ENCODE measurements around the gene MAGIX.
A peak's percentile ranks its signal among the peaks of the same experiment; 100 is the strongest.
"Not testable (repeated sequence)": the region's sequence is repeated elsewhere in the genome, so short reads cannot be mapped to it uniquely, and the experiment has no call there.

MAGIX gene

DNA sequence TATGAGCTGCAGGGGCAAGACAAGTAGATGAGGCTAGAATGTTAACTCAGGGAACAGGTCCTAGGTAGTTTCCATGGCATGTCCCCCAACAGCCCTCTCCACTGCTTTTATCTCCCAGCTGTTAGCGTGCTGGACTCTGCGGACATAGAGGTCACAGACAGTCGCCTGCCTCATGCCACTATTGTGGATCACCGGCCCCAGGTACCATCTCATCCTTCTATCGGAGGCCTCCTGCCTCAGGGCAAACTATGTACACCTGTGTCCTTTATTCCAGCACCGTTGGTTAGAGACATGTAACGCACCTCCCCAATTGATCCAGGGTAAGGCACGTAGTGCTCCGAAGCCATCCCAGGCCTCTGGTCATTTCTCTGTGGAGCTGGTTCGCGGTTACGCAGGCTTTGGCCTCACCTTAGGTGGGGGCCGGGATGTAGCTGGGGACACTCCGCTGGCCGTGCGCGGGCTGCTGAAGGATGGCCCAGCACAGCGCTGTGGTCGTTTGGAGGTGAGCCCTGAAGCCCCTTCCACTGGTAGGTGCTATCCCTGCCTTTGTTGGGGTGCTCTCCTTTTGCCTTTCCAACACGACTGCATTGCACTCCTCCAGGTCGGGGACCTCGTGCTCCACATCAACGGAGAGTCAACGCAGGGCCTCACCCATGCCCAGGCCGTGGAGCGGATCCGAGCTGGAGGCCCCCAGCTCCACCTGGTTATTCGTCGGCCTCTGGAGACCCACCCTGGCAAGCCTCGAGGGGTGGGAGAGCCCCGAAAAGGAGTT, 2.2 kb downstream of the MAGIX start:
- FAIRE-seq (no peak), DNase-seq (ENCODE audit: insufficient read length) (no peak)
- TF ChIP-seq TAF1 (IDR thresholded peaks at IDR 0.05; ENCODE audit: borderline replicate concordance, low read depth, low read length): no peak
- no peak for TF ChIP-seq POLR2A (IDR thresholded peaks at IDR 0.05; ENCODE audit: low read depth, low read length)
- TF ChIP-seq POLR2AphosphoS5 (IDR thresholded peaks at IDR 0.05; ENCODE audit: low read depth, low read length): no peak

DNA sequence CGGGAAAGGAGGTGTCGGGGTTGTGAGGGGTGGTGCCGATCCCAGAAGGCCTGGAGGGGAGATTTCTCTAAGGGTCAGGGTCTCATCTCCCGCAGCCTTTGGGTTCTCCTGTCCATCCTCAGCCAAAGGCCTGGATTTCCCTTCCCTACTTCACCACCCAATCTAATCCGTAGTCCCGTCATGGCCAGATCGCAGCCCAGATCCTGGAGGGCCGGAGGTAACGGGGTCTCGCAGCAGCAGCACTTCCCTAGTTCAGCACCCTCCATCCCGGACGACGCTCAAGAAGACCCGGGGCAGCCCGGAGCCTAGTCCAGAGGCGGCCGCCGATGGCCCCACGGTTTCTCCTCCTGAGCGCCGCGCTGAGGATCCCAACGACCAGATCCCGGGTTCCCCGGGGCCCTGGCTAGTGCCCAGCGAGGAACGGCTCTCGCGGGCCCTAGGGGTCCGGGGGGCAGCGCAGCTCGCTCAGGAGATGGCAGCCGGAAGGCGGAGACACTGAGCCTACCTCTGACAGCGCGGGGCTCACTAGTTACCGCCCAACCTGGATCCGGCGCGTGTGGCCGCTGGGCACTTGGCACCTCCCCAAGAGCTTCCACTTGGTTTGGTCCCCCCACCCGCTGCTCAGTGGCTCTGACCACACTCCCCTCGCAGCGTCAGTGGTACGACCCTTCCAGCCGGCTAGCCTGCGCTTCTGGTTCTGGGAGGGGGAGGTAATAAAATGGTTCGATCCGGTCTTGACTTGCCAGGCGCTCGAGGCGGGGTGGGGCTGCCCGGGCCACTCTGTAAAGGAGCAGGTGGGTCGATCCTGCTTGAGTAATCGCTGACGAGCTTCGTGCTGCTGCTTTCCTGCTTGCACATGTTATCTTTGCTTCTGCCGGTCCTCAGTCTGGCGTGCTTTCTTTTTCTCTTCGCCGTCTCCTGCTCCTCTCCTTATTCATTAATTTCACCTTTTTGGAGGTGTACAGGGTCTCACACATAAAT, 3.6 kb downstream of the MAGIX start:
- FAIRE-seq: no peak
- TF ChIP-seq POLR2A (IDR thresholded peaks at IDR 0.05; ENCODE audit: low read depth, low read length) (no peak), TAF1 (IDR thresholded peaks at IDR 0.05; ENCODE audit: borderline replicate concordance, low read depth, low read length) (no peak), POLR2AphosphoS5 (IDR thresholded peaks at IDR 0.05; ENCODE audit: low read depth, low read length) (no peak)
- DNase-seq (ENCODE audit: insufficient read length): no peak

DNA sequence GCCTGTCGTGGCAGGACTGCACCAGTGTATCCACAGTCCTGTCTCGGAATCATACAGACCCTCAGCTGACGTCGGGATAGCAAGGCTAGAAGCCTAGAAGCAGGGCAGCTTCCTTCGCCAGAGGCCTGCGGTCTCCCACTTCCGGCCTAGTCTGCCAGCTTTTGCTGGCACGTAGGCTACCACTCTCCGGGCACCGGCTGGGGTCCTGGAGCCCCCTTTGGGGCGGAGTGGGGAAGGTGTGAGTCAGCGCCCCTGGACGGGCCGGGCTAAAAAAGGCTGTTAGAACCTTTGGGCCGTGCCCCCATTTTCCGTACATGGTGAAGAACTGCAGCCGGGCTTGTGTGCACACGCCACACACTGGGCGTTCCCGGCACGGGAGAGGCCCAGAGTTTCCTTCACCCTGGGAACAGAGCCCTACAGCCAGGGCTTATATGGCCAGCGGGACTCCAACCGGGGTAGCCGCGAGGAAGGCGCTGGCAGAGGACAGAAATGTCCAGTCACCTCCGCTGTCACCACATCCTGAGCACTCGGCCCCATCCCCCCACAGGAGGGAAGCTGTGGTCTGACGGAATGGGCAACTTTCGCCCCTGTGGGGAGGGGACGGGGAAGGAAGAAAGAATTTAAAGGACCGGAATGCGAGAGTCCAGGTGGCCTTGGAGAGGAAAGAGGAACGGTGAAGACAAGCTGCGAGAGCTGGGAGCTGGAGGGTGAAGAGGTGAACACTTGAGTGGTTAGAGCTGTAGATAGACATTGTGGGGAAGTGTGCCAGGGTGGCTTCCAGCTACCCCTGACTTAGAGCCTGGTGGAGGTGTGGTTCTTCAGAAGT, 4.6 kb downstream of the MAGIX start:
- peak; percentile 76 for FAIRE-seq
- TF ChIP-seq TAF1 (IDR thresholded peaks at IDR 0.05; ENCODE audit: borderline replicate concordance, low read depth, low read length) (0 out of 2 replicates have a peak, but pooled peaks have one; percentile 7), POLR2A (IDR thresholded peaks at IDR 0.05; ENCODE audit: low read depth, low read length) (no peak), POLR2AphosphoS5 (IDR thresholded peaks at IDR 0.05; ENCODE audit: low read depth, low read length) (no peak)
- no peak for DNase-seq (ENCODE audit: insufficient read length)

DNA sequence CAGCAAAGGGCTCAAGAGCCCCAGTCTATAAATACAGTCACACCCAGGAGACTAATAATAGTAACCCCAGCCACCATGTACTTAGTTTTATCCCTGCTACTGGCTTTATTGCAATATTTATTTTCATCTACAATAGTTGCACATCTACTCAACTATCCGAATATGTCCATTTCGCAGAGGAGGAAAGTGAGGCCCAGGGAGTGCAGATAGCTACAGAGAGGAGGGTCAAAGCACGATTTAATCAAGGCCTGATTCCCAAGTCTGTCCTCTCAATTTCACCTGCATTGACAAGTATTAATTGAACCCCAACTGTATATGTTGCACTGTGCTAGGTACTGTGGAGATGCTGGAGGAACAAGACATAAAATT, 5.2 kb downstream of the MAGIX start:
- TF ChIP-seq TAF1 (IDR thresholded peaks at IDR 0.05; ENCODE audit: borderline replicate concordance, low read depth, low read length): no peak
- TF ChIP-seq POLR2AphosphoS5 (IDR thresholded peaks at IDR 0.05; ENCODE audit: low read depth, low read length): no peak
- no peak for TF ChIP-seq POLR2A (IDR thresholded peaks at IDR 0.05; ENCODE audit: low read depth, low read length)
- no peak for DNase-seq (ENCODE audit: insufficient read length)
- FAIRE-seq: peak; percentile 53

DNA sequence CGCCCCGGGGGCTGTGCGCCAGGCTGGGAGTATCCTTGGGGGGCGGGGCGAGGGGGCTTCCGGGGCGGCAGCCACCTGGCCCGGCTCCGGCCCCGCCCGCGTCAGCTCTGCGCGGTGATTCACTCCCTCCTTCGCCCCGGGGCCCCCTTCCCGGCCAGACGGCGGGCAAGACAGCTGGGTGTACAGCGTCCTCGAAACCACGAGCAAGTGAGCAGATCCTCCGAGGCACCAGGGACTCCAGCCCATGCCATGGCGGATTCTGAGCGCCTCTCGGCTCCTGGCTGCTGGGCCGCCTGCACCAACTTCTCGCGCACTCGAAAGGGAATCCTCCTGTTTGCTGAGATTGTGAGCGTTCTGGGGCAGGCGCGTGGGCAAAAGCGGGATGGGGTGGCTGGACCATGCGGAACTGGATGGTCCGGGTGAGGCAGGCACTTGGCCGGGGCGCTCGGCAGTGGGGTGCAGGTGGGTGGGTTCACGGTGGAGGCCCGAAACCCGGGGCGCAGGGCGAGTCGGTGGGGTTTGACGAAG, 9.3 kb downstream of the MAGIX start, which contains the start of gene PLP2:
TSS of gene PLP2 (plus strand) at position 147 of the 528 bp plus-strand sequence. CDS start at position 250, 103 bp downstream.
- DNase-seq (ENCODE audit: insufficient read length) (no peak), FAIRE-seq (peak; percentile 40)
- TF ChIP-seq POLR2AphosphoS5 (IDR thresholded peaks at IDR 0.05; ENCODE audit: low read depth, low read length) (no peak), POLR2A (IDR thresholded peaks at IDR 0.05; ENCODE audit: low read depth, low read length) (peak; percentile 52; the same call in 1 of the 2 replicates)

- FAIRE-seq: no peak
- TF ChIP-seq TAF1 (IDR thresholded peaks at IDR 0.05; ENCODE audit: borderline replicate concordance, low read depth, low read length) (no peak), POLR2A (IDR thresholded peaks at IDR 0.05; ENCODE audit: low read depth, low read length) (no peak)
- DNase-seq (ENCODE audit: insufficient read length): no peak
Measured at GRCh38 chrX:49172280-49172780, 9.8 kb downstream of the MAGIX start.

GRCh38 chrX:49173544-49173943, 11.0 kb downstream of the MAGIX start:
- DNase-seq (ENCODE audit: insufficient read length); FAIRE-seq: not testable (repeated sequence)

DNA sequence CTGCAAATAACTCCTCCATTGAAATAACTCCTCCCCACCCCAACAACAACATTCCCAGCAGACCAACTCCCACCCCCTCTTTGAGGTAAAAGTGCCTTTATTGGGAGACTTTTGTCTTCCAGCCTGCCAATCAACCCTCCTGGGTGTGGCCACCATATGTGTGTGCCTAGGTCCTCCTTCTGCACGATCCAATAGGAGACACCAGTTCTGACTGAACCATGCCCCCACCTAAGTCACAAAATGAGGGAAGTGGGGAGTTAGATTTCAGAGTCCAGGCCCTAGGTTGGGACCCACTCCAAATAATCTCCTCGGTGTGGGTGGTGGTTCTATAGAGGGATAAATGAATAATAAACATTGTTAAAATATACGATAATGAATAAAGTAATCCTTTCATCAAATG, 12.2 kb downstream of the MAGIX start:
- DNase-seq (ENCODE audit: insufficient read length) (no peak), FAIRE-seq (no peak)
- TF ChIP-seq POLR2AphosphoS5 (IDR thresholded peaks at IDR 0.05; ENCODE audit: low read depth, low read length) (no peak), POLR2A (IDR thresholded peaks at IDR 0.05; ENCODE audit: low read depth, low read length) (no peak), TAF1 (IDR thresholded peaks at IDR 0.05; ENCODE audit: borderline replicate concordance, low read depth, low read length) (no peak)

DNA sequence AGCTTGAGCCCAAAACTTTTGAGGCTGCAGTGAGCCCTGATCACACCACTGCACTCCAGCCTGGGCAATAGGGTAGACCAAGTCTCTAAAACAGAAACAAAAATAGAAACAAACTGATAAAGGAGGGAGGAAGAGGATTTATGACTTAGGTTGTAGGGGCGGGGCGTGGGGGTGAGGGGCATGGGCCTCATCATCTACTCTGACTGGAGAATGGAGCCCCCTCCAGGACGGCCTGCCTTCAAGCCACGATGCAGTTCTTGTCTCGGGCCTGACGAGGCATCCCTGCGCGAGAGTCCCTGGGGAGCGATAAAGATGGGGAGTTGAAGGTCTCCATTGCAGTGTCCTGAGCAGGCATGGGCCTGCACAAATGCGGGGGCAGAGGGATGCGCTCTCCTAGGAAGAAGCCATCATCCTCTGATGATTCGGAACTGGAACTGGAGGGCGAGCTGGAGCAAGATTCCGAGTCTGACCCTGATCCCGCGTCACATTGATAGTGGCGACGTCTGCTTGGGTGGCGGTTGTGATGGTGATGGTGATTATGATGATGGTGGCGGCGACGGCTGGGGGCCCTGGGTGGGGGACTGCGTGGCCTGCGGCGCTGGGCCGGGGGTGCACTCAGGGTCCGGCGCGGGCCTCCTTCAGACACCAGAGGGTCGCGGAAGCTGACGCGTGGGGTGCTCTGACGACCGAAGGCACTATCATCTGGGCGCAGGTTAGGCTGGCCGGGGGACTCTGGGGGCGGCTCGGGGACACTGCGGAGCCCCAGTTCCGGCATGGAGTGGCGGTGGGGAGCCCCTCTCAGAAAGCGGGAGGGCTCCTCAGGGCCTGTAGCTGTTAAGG, 13.1 kb downstream of the MAGIX start:
- DNase-seq (ENCODE audit: insufficient read length) (no peak), FAIRE-seq (no peak)
- TF ChIP-seq TAF1 (IDR thresholded peaks at IDR 0.05; ENCODE audit: borderline replicate concordance, low read depth, low read length) (no peak), POLR2A (IDR thresholded peaks at IDR 0.05; ENCODE audit: low read depth, low read length) (no peak), POLR2AphosphoS5 (IDR thresholded peaks at IDR 0.05; ENCODE audit: low read depth, low read length) (no peak)
